ENCODE measurements around the gene SRP68.
A peak's percentile ranks its signal among the peaks of the same experiment; 100 is the strongest.

SRP68 gene

DNA sequence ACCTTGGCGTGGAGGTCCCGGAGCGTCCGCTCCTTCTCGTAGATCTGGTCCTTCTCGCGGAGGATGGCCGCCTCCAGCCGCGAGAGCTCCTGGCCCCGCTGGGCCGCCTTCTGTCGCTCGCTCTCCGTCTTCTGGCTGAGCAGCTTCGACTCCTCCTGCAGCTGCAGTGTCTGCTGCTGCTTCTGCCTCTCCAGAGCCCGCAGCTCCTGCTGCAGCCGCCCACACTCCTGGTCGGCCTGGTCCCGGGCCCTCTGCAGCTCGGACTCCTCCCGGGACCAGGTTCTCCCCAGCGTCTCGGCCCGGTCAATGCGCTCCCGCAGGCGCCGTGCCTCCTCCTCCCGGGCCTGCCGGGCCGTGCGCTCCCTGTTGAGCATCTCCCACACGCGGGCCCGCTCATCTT lies 64.1 kb downstream of the SRP68 start:
- TF ChIP-seq, protein P1, sequence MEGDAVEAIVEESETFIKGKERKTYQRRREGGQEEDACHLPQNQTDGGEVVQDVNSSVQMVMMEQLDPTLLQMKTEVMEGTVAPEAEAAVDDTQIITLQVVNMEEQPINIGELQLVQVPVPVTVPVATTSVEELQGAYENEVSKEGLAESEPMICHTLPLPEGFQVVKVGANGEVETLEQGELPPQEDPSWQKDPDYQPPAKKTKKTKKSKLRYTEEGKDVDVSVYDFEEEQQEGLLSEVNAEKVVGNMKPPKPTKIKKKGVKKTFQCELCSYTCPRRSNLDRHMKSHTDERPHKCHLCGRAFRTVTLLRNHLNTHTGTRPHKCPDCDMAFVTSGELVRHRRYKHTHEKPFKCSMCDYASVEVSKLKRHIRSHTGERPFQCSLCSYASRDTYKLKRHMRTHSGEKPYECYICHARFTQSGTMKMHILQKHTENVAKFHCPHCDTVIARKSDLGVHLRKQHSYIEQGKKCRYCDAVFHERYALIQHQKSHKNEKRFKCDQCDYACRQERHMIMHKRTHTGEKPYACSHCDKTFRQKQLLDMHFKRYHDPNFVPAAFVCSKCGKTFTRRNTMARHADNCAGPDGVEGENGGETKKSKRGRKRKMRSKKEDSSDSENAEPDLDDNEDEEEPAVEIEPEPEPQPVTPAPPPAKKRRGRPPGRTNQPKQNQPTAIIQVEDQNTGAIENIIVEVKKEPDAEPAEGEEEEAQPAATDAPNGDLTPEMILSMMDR (conservative IDR thresholded peaks at IDR 0.05; ENCODE audit: low read depth, low read length), result no peak
- H3K4me3 ChIP-seq (ENCODE audit: low read length), result no peak overlapping the region
- no peak for DNase-seq (ENCODE audit: low read depth)

DNA sequence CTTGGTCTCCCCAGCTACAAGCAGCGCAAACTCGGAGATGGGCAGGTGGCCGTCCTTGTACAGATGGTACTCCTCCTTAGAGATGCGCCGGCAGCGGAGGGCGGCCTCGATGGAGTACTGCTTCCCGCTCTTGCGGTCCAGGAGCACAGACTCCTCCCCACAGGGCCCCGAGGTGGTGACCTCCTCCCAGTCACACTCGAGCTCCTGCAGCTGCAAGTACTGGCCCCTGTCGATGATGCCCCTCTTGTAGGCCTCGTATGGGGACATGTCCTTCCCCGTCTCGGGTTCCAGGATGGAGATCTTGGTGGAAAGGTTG lies 64.5 kb downstream of the SRP68 start:
- TF ChIP-seq, protein P1 (conservative IDR thresholded peaks at IDR 0.05; ENCODE audit: low read depth, low read length), result no peak
- no peak overlapping the region for H3K4me3 ChIP-seq (ENCODE audit: low read length)
- no peak for DNase-seq (ENCODE audit: low read depth)

DNA sequence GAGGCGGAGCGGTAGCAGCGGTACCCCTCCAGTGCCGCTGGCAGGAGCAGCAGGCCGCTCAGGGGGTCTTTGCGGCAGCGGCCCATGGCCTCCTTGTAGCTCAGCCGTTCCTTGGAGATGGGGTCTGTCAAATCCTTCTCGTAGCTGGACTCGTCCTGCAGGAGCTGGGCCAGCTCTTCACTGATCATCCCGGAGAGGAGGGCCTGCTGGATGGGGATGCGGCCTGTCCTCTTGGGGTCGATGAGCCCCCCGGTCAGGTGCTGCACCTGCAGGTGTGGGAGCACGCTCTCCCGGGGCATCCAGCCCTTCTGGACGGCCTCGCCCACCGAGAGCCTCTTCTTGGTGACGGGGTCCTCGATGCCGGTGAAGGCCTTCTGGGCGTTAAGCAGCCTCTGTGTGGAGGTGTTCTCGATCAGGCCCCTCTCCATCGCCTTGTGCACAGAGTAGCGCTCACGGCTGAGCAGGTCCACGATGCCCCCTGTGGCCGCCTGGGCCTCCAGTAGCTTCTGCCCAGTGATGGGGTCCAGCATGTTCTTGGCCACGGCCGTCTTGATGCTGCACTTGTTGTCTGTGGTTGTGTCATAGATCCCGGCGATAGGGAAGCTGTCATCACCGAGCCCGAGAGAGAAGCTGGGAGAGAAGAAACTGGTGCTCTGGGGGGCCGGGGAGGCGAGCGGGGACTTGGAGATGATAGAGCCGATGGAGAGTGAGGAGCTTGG lies 65.0 kb downstream of the SRP68 start:
- DNase-seq (ENCODE audit: low read depth), result no peak
- TF ChIP-seq, protein P1 (conservative IDR thresholded peaks at IDR 0.05; ENCODE audit: low read depth, low read length), result no peak
- H3K4me3 ChIP-seq (ENCODE audit: low read length), result no peak overlapping the region

DNA sequence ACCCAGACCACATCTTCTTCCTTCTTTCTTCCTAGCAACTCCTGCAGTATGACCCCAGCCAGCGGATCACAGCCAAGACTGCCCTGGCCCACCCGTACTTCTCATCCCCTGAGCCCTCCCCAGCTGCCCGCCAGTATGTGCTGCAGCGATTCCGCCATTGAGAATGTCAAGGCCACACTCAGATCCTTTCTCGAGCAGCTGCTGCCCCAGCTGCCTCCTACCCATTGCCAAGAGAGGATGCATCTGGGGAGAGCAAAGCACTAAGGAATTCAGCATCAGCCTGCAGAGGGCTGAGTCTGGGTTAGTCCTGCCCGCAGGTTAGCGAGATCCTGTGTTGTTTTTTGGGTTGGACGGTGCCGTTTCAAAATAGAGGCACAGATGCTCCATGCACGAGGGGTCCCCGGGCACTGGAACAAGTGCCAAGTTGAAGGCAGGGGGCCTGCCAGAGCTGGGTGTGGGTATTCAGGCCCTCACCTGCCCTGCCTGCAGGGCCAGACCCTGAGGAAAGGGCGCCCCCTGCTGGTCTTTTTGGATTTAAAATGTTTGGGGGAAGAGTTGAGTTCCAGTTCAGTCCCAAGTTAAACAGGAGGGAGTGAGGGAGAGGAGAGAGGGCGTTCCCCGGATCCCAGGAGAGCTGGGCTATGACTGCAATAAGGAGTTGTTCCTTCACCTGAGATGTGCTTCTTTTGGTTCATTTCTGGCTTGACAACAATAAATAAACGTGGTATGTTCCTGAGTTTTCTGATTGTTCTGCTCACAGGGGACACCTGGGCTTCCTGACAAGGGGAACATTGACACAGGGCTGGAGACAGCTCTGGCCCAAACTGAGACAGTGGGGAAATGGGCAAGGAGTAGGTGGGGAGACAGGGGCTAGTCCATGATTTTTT lies 66.8 kb downstream of the SRP68 start:
- no peak overlapping the region for H3K4me3 ChIP-seq (ENCODE audit: low read length)
- TF ChIP-seq, protein P1 (conservative IDR thresholded peaks at IDR 0.05; ENCODE audit: low read depth, low read length), result peak; percentile 62
- DNase-seq (ENCODE audit: low read depth), result no peak

DNA sequence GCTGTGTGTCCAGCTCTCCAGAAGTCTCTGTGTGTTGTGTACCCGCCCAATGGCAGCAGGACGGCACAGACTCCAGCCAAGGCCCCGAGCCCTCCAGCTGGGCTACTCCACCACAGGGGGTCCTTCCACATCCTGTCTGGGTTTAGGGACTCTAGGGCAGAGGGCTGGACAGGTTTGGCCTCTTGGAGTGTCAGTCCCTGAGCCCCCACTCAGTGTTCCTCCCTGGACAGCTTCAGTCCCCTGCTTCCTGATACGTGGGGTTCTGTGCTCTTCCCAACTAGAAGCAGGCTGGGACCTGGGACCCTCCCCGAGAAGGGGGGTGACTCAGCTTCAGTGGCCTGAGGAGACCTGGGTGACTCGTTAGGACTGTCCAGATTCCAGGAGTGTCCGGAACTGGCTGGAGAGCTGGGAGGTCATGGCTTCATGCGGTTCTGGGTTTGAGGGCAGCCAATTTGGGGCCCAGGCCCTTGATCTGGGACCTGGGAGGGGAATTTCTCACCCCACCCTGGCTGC lies 67.5 kb downstream of the SRP68 start:
- DNase-seq (ENCODE audit: low read depth), result no peak
- no peak overlapping the region for H3K4me3 ChIP-seq (ENCODE audit: low read length)
- TF ChIP-seq, protein P1 (conservative IDR thresholded peaks at IDR 0.05; ENCODE audit: low read depth, low read length), result no peak

DNA sequence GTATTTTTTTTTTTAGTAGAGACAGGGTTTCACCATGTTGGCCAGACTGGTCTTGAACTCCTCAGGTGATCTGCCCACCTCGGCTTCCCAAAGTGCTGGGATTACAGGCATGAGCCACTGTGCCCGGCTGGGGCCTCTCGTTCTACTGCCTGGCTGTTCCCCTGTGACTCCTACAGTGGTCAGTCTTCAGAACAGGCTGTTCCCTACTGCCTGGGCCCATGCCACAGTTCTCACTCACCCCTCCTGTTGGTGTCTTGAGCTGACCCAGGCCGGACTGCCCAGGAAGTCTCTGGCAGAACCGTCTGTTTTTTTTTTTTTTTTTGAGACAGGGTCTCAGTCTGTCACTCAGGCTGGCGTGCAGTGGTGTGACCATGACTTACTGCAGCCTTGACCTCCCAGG lies 68.4 kb downstream of the SRP68 start:
- DNase-seq (ENCODE audit: low read depth), result no peak
- TF ChIP-seq, protein P1 (conservative IDR thresholded peaks at IDR 0.05; ENCODE audit: low read depth, low read length), result no peak
- no peak overlapping the region for H3K4me3 ChIP-seq (ENCODE audit: low read length)
